Measurements from ENCODE around the gene STK11IP.

Gene STK11IP

DNA sequence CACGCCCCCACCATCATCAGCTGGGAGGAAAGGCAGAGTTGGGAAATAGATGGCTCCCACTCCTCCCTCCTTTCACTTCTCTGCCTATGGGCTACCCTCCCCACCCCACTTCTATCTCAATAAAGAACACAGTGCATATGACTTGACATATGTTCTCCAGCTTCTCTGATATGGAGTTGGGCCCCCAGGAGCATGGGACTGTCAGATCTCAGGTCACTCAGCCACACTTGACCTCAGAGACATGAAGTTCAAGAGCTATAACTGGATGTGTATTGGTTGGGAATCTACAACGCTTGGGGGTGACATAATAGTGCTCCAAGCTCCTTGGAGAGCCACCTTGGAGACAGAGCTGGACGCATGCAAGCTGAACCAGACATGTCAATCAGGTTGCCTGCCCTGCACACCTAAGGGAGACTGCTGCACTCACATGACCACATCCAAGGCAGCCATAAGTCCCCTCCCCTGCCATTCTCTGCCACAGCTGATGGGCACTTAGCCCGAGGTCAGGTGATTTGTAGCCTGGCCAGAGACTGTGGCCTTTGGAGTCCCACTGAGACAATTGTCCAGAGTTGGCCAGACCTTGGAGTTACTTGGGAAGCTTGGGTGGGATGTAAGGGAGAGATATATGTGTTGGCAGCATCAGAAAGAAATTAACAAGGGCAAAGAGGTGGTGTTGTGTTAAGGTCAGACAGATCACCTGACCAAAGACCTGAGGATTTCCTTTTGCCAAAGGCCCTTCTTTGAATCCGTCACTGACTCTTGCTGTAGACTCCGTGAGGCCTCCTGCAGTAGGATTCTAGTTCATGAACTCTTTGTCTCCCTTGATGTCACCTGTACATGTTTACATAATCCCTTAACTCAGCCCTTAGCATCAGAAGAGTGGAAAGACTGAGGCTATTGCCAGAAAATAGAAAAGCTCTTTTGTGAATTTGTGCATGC, 21.8 kb upstream of the STK11IP start:
- TF ChIP-seq, protein P1, sequence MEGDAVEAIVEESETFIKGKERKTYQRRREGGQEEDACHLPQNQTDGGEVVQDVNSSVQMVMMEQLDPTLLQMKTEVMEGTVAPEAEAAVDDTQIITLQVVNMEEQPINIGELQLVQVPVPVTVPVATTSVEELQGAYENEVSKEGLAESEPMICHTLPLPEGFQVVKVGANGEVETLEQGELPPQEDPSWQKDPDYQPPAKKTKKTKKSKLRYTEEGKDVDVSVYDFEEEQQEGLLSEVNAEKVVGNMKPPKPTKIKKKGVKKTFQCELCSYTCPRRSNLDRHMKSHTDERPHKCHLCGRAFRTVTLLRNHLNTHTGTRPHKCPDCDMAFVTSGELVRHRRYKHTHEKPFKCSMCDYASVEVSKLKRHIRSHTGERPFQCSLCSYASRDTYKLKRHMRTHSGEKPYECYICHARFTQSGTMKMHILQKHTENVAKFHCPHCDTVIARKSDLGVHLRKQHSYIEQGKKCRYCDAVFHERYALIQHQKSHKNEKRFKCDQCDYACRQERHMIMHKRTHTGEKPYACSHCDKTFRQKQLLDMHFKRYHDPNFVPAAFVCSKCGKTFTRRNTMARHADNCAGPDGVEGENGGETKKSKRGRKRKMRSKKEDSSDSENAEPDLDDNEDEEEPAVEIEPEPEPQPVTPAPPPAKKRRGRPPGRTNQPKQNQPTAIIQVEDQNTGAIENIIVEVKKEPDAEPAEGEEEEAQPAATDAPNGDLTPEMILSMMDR (IDR thresholded peaks at IDR 0.05; ENCODE audit: poor library complexity, severe bottlenecking) = no peak
- no peak overlapping the region for H3K27ac ChIP-seq (ENCODE audit: poor library complexity, severe bottlenecking)
- H3K4me3 ChIP-seq (ENCODE audit: severe bottlenecking) = no peak overlapping the region
- peaks cover 3% of the 10 kb centered on the region for H3K4me1 ChIP-seq (ENCODE audit: insufficient read depth, poor library complexity, severe bottlenecking)
- DNase-seq (ENCODE audit: low spot score) (no peak), ATAC-seq (ENCODE audit: low read depth) (no peak)
- no peaks in the 10 kb centered on the region for H3K27me3 ChIP-seq (ENCODE audit: insufficient read depth, poor library complexity, severe bottlenecking)
- no peaks in the 10 kb centered on the region for H3K36me3 ChIP-seq (ENCODE audit: low read depth)
- no peaks in the 10 kb centered on the region for H3K9me3 ChIP-seq (ENCODE audit: severe bottlenecking)

DNA sequence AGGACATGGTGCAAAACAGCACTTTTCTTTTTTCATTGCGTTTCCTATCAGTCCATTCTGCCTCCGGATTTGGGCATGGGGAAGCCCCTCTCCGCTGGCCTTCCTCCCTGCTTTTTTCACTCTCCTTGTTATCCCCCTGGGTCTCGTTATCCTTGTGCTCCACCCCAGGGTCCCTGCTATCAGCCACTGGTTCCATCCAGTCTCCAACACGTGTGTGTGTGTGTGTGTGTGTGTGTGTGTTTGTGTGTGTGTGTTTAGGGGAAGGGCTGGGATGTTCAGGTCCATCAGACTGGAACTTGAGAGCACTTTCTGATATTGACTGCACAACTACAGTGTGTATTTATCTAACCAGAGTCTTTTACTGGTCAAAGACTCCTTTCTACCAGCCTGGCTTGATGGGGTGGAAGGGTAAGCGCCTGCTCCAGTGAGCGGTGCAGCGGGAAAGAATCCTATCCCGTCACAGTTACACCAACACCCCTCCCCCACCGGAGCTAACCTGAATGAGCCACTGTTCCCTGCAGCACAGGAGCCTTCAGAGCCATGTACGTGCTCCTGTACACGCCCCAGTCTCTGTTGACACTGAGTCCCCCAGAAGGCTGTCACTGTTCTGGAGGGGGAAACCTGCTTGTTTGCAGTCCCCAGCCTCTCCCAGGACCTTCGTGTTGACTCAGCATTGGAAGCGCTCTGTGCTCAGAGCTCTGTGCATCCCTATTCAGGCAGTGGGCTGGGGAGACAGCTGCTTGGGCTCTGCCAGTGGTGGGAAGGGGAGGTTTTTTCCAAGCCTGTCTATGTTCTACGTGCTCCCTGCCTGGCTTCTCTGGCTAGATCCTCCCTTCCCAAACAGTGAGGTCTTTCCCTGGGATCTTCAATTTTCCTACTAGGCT, 20.9 kb upstream of the STK11IP start:
- H3K4me3 ChIP-seq (ENCODE audit: severe bottlenecking) = no peak overlapping the region
- peaks cover under 1% of the 10 kb centered on the region for H3K4me1 ChIP-seq (ENCODE audit: insufficient read depth, poor library complexity, severe bottlenecking)

DNA sequence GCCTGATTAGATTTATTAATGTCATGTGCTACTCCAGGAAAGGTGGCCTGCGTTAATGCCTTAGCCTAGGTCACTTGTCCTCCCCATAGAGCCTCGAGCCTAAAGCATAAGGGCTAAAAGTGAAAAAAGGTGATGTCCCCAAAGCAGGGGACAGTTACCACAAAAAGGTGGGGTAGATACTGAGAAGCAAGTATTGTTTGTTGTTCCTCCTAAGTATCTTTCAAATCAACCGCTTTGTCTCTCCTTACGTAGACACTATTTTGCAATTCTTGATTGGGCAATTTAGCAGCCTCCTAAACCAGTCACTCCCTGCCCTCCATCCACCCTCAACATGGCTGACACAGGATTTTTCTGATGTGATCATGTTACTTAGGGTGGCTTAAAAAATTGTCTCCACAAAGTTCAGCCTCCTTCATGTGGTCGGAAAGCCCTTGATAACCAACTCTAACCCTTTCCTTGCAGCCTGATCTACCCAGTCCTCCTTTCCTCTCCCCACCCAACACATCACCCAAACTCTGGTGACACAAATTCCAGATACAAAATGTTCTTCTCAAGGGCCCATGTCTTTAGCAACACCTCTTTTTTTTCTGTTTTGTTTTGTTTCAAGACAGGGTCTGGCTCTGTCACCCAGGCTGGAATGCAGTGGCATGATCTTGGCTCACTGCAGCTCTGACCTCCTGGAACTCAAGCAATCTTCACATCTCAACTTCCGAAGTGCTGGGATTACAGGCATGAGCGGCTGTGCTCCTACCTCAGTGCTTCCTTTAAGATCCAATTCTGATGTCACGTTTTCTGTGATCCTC, 18.6 kb upstream of the STK11IP start:
- H3K9me3 ChIP-seq (ENCODE audit: severe bottlenecking) = no peaks in the 10 kb centered on the region
- H3K27ac ChIP-seq (ENCODE audit: poor library complexity, severe bottlenecking) = no peak overlapping the region
- H3K4me1 ChIP-seq (ENCODE audit: insufficient read depth, poor library complexity, severe bottlenecking) = no peaks in the 10 kb centered on the region
- no peak for ATAC-seq (ENCODE audit: low read depth)
- no peaks in the 10 kb centered on the region for H3K36me3 ChIP-seq (ENCODE audit: low read depth)
- DNase-seq (ENCODE audit: low spot score) = no peak
- H3K27me3 ChIP-seq (ENCODE audit: insufficient read depth, poor library complexity, severe bottlenecking) = no peaks in the 10 kb centered on the region
- no peak overlapping the region for H3K4me3 ChIP-seq (ENCODE audit: severe bottlenecking)
- TF ChIP-seq, protein P1 (IDR thresholded peaks at IDR 0.05; ENCODE audit: poor library complexity, severe bottlenecking) = no peak

More for the DNA sequence above, 20.9 kb upstream of the STK11IP start:
- Histone ChIP-seq H3K27me3 (ENCODE audit: insufficient read depth, poor library complexity, severe bottlenecking) (no peaks in the 10 kb centered on the region), H3K36me3 (ENCODE audit: low read depth) (no peaks in the 10 kb centered on the region), H3K9me3 (ENCODE audit: severe bottlenecking) (no peaks in the 10 kb centered on the region), H3K27ac (ENCODE audit: poor library complexity, severe bottlenecking) (no peak overlapping the region)
- ATAC-seq (ENCODE audit: low read depth) = peak; percentile 21; the same call in 1 of the 3 replicates
- no peak for DNase-seq (ENCODE audit: low spot score)
- TF ChIP-seq, protein P1 (IDR thresholded peaks at IDR 0.05; ENCODE audit: poor library complexity, severe bottlenecking) = no peak

DNA sequence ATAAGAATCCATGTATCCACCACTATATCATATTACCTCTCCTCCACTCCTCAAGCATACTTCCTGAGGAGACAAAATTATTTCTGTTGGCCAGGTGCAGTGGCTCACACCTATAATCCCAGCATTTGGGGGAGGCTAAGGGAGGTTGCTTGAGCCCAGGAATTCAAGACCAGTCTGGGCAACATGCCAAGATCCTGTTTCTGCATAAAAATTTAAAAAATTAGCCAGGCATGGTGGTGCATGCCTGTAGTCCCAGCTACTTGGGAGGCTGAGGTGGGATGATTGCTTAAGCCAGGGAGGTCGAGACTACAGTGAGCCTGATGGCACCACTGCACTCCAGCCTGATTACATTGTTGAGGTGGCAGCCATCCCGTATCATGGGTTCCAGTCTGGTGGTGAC, 16.3 kb upstream of the STK11IP start:
- no peaks in the 10 kb centered on the region for H3K27me3 ChIP-seq (ENCODE audit: insufficient read depth, poor library complexity, severe bottlenecking)
- TF ChIP-seq, protein P1 (IDR thresholded peaks at IDR 0.05; ENCODE audit: poor library complexity, severe bottlenecking) = no peak
- no peaks in the 10 kb centered on the region for H3K9me3 ChIP-seq (ENCODE audit: severe bottlenecking)
- H3K27ac ChIP-seq (ENCODE audit: poor library complexity, severe bottlenecking) = no peak overlapping the region
- DNase-seq (ENCODE audit: low spot score) (no peak), ATAC-seq (ENCODE audit: low read depth) (no peak)
- no peaks in the 10 kb centered on the region for H3K36me3 ChIP-seq (ENCODE audit: low read depth)
- no peaks in the 10 kb centered on the region for H3K4me1 ChIP-seq (ENCODE audit: insufficient read depth, poor library complexity, severe bottlenecking)
- no peak overlapping the region for H3K4me3 ChIP-seq (ENCODE audit: severe bottlenecking)
